A673 (cell line): ENCODE data around the gene SLC25A34. TPM values are rescaled to one million over a fixed set of nuclear protein-coding genes. Genes with fewer than 3 reads are reported as not detected.

Source experiments
- BruUV-seq: library from RNA; stranded (reverse); fragments of 400-500 nt; replicated peaks from 2 replicates; lab custom pipeline; 2021; lab: Mats Ljungman, UMichigan
- CTCF ChIA-PET: fragments of 300-600 bp; sonication (Branson Sonifier 250); formaldehyde crosslinking; loops from one replicate; lab custom pipeline; 2022; ENCODE audit warnings: antibody characterized with exemption; lab: Charles Lee
- POLR2A ChIA-PET: fragments of 300-600 bp; sonication (Branson Sonifier 250); formaldehyde crosslinking; loops from one replicate; lab custom pipeline; 2022; ENCODE audit warnings: antibody characterized with exemption; ENCODE audit not compliant: low non-redundant PET; lab: Charles Lee
- DNase-seq: peaks from one replicate; pipeline ENCODE4 v3.0.0-alpha.2; 2015; ENCODE audit warnings: low spot score
- H3K27ac ChIP-seq: fragments of 200-600 bp; sonication (generic); 2 replicates; pipeline ENCODE4 v1.5.1; 2016; ENCODE audit warnings: mixed run types, low read depth, mild to moderate bottlenecking, mixed read lengths, antibody characterized with exemption, low read length; ENCODE audit not compliant: poor library complexity, severe bottlenecking
- H3K27me3 ChIP-seq: fragments of 200-600 bp; sonication (generic); replicated peaks from 2 replicates; pipeline ENCODE4 v1.6.1; 2017; ENCODE audit warnings: mixed run types, low read depth, mild to moderate bottlenecking, mixed read lengths, antibody characterized with exemption, low read length; ENCODE audit not compliant: insufficient read depth, poor library complexity
- H3K36me3 ChIP-seq: fragments of 200-600 bp; sonication (generic); 2 replicates; pipeline ENCODE4 v1.6.1; 2016; ENCODE audit warnings: mixed run types, mild to moderate bottlenecking, mixed read lengths, antibody characterized with exemption, low read length; ENCODE audit not compliant: insufficient read depth, poor library complexity, severe bottlenecking
- H3K4me1 ChIP-seq: fragments of 200-600 bp; sonication (generic); 2 replicates; pipeline ENCODE4 v1.6.1; 2017; ENCODE audit warnings: mixed run types, mild to moderate bottlenecking, mixed read lengths, antibody characterized with exemption, low read length; ENCODE audit not compliant: insufficient read depth, poor library complexity, severe bottlenecking
- H3K4me3 ChIP-seq: fragments of 200-600 bp; sonication (generic); 2 replicates; pipeline ENCODE4 v1.5.1; 2016; ENCODE audit warnings: low read depth, mixed run types, mild to moderate bottlenecking, mixed read lengths, low read length; ENCODE audit not compliant: poor library complexity, severe bottlenecking
- H3K9me3 ChIP-seq: fragments of 200-600 bp; sonication (generic); 2 replicates; pipeline ENCODE4 v1.6.1; 2016; ENCODE audit warnings: mixed run types, low read depth, mild to moderate bottlenecking, mixed read lengths, antibody characterized with exemption, low read length; ENCODE audit not compliant: poor library complexity, severe bottlenecking
- CTCF ChIP-seq: fragments of 300-800, 200-600 bp; sonication (generic); conservative IDR thresholded peaks from 2 replicates; pipeline ENCODE4 v1.5.1; 2017; ENCODE audit warnings: low read depth, mild to moderate bottlenecking, antibody characterized with exemption, low read length, moderate library complexity, mixed read lengths
- EZH2 ChIP-seq: fragments of 200-600 bp; sonication (generic); IDR thresholded peaks from 2 replicates; pipeline ENCODE4 v1.6.1; 2017; ENCODE audit warnings: borderline replicate concordance, low read depth, mild to moderate bottlenecking, mixed read lengths, antibody characterized with exemption, low read length; ENCODE audit not compliant: poor library complexity, severe bottlenecking
- intact Hi-C: fragments of 100-400 bp; cut with micrococcal nuclease; formaldehyde crosslinking; loops from one replicate; pipeline ENCODE4 v1.10.0; 2022; ENCODE audit not compliant: unreplicated experiment
- total RNA-seq: library from RNA; stranded (reverse); gene quantifications from 2 replicates; pipeline ENCODE4 v1.2.3, GENCODE V29; 2021

The SLC25A34 gene
- total RNA-seq, 1 experiment from 2014 or later = 3.2 TPM

DNA sequence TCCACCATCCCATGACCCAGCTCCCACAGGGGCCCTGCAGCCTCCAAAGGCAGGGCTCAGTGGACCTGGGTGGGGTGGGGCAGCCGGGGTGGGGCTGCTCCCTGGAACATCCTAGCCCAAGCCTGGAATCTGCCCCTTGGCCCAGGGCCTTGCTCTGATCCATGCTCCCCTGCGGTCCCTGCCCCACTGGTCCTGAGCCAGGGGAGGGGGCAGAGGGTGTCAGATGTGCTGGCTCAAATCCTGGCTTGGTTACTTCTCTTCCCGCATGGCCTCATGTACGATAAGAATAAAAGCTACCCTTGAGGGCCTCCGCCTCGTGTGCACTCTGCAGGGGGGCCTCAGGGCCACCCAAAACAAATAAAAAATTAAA is 819 bp downstream of the SLC25A34 start:
- no peaks in the 10 kb centered on the region for H3K27me3 ChIP-seq
- DNase-seq = no peak
- BruUV-seq = no TSS peak
- no peaks in the 10 kb centered on the region for H3K9me3 ChIP-seq
- H3K4me1 ChIP-seq = no peaks in the 10 kb centered on the region
- ChIA-PET POLR2A (no interaction called here), CTCF (interaction anchor here (0.5 kb wide), 1 partner anchor 60 kb away, joined by 6 read pairs; no protein-coding TSS in a partner anchor)
- no peak overlapping the region for H3K27ac ChIP-seq
- H3K4me3 ChIP-seq = no peak overlapping the region
- no peaks in the 10 kb centered on the region for H3K36me3 ChIP-seq
- intact Hi-C loops = no loop called here
- TF ChIP-seq EZH2 (no peak), CTCF (no peak)

DNA sequence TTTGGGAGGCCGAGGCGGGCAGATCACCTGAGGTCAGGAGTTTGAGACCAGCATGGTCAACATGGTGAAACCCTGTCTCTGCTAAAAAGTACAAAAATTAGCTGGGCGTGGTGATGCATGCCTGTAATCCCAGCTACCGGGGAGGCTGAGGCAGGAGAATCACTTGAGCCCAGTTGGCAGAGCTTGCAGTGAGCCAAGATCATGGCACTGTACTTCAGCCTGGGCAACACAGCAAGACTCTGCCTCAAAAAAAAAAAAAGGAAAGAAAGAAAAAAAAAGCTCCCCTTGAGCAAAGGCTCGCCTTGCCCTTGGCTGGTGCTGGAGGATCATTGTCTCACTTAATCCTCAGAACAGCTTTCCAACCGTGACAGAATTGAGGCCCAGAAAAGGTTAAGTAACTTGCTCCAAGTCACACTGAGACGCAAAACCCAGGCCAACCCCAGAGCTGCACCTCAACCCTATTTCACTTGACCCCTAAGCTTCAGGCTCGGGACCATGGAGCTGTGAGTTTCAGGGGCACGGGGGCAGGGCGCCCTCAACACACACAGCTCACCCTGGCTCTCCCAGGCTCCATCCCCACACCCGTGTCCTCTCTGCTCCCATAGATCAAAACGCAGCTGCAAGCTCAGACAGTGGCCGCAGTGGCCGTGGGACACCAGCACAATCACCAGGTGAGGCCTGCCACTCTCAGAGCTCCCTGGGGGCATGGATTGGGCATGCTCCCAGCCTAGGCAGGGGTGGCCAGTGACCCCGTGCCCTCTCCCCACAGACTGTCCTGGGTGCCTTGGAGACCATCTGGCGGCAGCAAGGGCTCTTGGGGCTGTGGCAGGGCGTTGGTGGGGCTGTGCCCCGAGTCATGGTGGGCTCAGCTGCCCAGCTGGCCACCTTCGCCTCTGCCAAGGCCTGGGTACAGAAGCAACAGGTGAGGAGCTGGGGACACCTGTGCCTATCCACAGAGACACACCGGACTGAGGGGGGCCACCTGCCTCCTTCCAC is 1.6 kb downstream of the SLC25A34 start:
- H3K4me1 ChIP-seq = no peaks in the 10 kb centered on the region
- no peaks in the 10 kb centered on the region for H3K27me3 ChIP-seq
- H3K36me3 ChIP-seq = no peaks in the 10 kb centered on the region
- intact Hi-C loops = no loop called here
- DNase-seq = no peak
- TF ChIP-seq CTCF (no peak), EZH2 (no peak)
- H3K27ac ChIP-seq = no peak overlapping the region
- no peak overlapping the region for H3K4me3 ChIP-seq
- ChIA-PET POLR2A (no interaction called here), CTCF (interaction anchor here (0.5 kb wide), 1 partner anchor 59 kb away, joined by 6 read pairs; no protein-coding TSS in a partner anchor)
- no peaks in the 10 kb centered on the region for H3K9me3 ChIP-seq
- BruUV-seq = no TSS peak

- CTCF ChIA-PET = no interaction called here
- Histone ChIP-seq H3K36me3 (no peaks in the 10 kb centered on the region), H3K27me3 (no peaks in the 10 kb centered on the region), H3K4me1 (no peaks in the 10 kb centered on the region), H3K9me3 (no peaks in the 10 kb centered on the region), H3K27ac (no peak overlapping the region), H3K4me3 (no peak overlapping the region)
- BruUV-seq = no TSS peak
- TF ChIP-seq EZH2 (no peak), CTCF (no peak)
- POLR2A ChIA-PET = no interaction called here
- intact Hi-C loops = no loop called here
- no peak for DNase-seq
Observed at GRCh38 chr1:15738416-15739113, 2.5 kb downstream of the SLC25A34 start.
